MG63 (cell line): ENCODE results near the gene ITPR1. TPM values are rescaled to one million over a fixed set of nuclear protein-coding genes. Genes with fewer than 3 reads are reported as not detected.

Source experiments
- DNase-seq: peaks from one replicate; pipeline ENCODE4 v3.0.0-alpha.2; 2020
- H3K27me3 ChIP-seq: fragments of 250-450 bp; sonication (Bioruptor Pico); 2 replicates; pipeline ENCODE4 v1.5.1; 2020; ENCODE audit warnings: mild to moderate bottlenecking, moderate library complexity
- H3K36me3 ChIP-seq: fragments of 250-450 bp; sonication (Bioruptor Pico); 2 replicates; pipeline ENCODE4 v1.5.1; 2020; ENCODE audit warnings: mild to moderate bottlenecking, moderate library complexity
- H3K4me3 ChIP-seq: fragments of 250-450 bp; sonication (Bioruptor Pico); 2 replicates; pipeline ENCODE4 v1.5.1; 2020; ENCODE audit warnings: mild to moderate bottlenecking, moderate library complexity
- H3K9me3 ChIP-seq: fragments of 250-450 bp; sonication (Bioruptor Pico); 2 replicates; pipeline ENCODE4 v1.5.1; 2020; ENCODE audit warnings: mild to moderate bottlenecking, moderate library complexity
- total RNA-seq: library from RNA; depleted of rRNA; stranded (reverse); fragments of >200 nt; shearing (Covaris generic); gene quantifications from 2 replicates; pipeline ENCODE4 v1.2.3, GENCODE V29; 2014; ENCODE audit warnings: low replicate concordance

Gene ITPR1
- total RNA-seq, 1 experiment from 2014 or later: 1.7 TPM

DNA sequence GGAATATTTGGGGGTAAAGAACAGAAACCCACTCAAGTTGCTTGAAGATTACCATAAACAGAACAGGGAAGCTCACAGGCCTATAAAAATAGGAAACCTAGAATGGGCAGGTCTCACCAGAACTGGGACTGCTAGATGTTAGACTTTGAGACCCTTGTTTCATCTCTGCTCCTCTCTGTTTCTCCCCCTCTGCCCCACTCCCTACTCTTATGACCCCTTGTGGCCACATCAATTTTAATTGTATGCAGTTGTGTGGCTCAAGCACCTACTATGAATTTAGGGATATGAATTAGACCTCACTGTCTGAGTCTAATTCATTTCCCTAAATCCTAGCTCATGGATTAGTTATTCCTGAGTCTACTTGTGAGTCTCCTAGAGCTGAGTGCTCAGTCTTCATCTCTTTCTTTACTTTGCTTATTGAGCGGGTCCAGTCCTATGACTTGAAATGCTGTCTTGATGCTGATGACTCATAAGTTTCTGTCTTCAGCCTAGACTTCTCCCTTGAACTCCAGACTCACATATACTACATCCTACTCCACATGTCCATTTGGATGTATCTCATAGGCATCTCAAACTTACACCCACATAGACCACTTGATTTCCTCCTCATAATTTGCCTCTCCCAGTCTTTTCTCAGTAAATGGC lies 78.7 kb downstream of the ITPR1 start:
- no peak for DNase-seq

DNA sequence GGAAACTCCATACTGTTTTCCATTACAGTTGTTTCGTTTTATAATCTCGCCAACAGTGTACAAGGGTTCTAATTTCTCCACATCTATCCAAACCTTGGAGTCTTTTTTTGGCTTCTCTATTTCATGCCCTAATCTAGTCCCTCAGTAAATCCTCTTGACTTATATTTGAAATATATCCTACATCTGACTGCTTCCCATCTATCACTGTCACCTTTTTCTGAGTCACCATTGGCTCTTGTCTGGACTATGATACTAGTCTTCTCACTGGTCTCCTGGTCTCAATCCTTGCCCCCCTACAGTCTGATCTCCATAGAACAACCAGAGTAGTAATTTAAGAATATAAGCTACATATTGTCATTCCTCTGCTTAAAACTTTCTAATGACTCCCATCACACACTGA lies 80.0 kb downstream of the ITPR1 start:
- H3K27me3 ChIP-seq: no peaks in the 10 kb centered on the region
- no peaks in the 10 kb centered on the region for H3K9me3 ChIP-seq
- H3K36me3 ChIP-seq: no peaks in the 10 kb centered on the region
- no peak for DNase-seq
- no peak overlapping the region for H3K4me3 ChIP-seq

More for the DNA sequence above, 78.7 kb downstream of the ITPR1 start:
- H3K9me3 ChIP-seq: no peaks in the 10 kb centered on the region
- H3K4me3 ChIP-seq: no peak overlapping the region
- no peaks in the 10 kb centered on the region for H3K27me3 ChIP-seq
- no peaks in the 10 kb centered on the region for H3K36me3 ChIP-seq

DNA sequence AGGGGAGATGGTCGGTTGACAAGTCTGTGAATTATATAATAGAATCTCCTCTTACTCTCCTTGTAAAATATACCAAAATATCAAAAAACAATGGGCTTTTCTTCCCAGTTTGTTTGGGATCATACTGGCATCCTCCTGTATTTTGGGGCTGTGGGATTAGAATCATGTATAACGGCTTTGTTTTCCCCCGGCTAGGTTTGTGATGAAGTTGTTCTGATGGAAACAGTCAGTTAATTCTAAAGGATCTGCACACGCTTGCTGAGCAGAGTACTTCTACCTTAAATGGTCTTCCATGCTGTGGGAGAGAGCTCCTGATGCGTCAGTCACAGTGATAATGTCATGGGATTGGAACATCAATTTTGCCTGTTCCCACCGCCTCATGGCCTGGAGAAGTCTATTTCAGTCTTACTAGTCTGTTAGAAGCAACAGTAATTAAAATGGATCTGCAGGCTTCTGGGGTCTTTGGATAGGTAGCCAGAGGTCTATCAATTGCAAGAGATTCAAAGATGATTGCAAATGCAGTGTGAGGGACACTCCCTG lies 81.3 kb downstream of the ITPR1 start:
- H3K36me3 ChIP-seq: no peaks in the 10 kb centered on the region
- no peaks in the 10 kb centered on the region for H3K27me3 ChIP-seq
- no peak for DNase-seq
- H3K9me3 ChIP-seq: no peaks in the 10 kb centered on the region
- H3K4me3 ChIP-seq: no peak overlapping the region

DNA sequence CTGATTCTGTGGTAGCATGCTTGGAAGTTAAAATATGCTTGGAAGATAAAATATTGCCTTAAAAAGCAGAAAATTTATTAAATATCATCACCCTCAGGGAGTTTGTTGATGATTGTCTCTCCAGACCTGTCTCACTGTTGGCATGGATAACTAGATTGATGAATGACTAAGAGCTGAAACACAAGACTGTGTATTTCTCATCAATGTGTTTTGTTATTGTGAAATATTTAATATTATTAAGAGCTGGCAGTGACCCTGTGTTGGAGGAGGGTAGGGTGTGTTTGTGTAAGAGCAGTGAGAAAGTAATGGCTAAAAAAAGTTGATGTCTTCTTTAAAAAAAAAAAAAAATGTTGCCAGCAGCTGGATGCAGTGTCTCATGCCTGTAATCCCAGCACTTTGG lies 82.2 kb downstream of the ITPR1 start:
- DNase-seq: no peak
- Histone ChIP-seq H3K9me3 (no peaks in the 10 kb centered on the region), H3K36me3 (no peaks in the 10 kb centered on the region), H3K27me3 (no peaks in the 10 kb centered on the region), H3K4me3 (no peak overlapping the region)

DNA sequence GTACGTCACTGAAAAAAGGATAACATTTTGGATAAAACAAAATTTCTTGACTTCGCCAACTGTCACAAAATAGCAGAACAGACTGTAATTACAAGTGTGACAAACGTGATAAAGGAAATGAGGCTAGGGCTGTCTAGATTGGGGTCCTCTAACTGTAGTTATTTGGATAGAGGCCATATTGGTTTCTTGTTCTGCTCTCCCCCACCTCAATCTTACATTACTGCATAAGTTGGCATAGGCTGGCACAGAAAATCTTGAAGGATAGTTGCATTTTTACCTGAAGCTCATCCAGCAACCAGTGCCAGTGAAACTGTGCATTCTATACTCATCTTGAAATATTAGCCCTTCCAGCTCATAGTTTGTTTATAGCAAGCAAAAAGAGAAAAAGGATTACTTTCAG lies 84.6 kb downstream of the ITPR1 start:
- no peaks in the 10 kb centered on the region for H3K36me3 ChIP-seq
- no peaks in the 10 kb centered on the region for H3K9me3 ChIP-seq
- no peaks in the 10 kb centered on the region for H3K27me3 ChIP-seq
- DNase-seq: no peak
- H3K4me3 ChIP-seq: no peak overlapping the region

DNA sequence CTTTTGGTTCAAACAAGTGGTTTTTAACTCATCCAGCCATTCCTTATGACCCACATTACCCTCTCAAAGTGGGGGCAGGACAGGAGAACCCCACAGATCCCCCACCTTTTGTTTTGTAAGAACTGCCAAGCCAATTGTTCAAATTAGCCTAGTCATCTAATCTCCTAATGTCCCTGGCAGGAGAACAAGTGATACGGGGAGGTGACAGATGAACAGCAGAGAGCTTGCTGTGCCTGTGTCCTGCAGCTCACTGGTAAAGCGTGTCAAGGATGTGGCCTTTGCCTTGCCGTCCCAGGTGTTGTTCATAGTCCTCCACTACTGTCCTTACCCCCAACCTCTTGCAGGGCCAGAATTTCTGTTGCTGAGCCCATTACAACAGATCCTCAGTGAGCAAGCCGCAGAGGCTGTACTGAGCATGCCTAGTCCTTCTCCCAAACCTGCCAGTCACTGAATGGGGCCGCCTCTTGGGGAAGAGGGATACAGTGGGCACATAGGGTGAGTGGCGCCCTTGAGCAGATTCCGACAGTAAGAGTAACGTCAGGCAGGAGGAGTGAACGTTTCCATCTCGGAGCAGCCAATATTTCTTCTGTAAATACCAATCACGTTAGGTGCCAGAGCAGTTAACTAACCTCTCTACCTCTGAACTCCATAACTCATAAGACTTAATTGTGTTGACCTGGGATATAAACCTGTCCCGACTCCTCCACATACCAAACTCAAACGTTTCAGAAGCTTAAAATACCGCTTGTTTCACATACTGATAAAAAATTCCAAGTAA lies 87.4 kb downstream of the ITPR1 start:
- Histone ChIP-seq H3K27me3 (no peaks in the 10 kb centered on the region), H3K4me3 (no peak overlapping the region), H3K9me3 (no peaks in the 10 kb centered on the region), H3K36me3 (no peaks in the 10 kb centered on the region)
- DNase-seq: no peak

DNA sequence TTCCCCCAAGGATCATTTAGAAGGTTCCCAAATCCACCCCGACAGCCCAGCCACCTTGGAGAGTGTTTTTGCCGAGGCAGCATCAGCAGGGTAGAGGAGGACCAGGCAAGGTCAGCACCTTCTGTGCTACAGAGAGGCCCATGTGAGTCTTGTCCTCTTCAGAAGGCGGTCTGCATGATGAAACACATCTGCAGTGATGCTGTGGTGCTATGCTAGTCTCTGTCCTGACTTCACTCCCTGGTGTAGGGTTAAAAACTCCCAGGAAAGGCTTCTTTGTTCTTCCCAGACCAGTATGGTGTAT lies 87.9 kb downstream of the ITPR1 start:
- H3K36me3 ChIP-seq: no peaks in the 10 kb centered on the region
- H3K4me3 ChIP-seq: no peak overlapping the region
- no peak for DNase-seq
- H3K27me3 ChIP-seq: no peaks in the 10 kb centered on the region
- H3K9me3 ChIP-seq: no peaks in the 10 kb centered on the region

DNA sequence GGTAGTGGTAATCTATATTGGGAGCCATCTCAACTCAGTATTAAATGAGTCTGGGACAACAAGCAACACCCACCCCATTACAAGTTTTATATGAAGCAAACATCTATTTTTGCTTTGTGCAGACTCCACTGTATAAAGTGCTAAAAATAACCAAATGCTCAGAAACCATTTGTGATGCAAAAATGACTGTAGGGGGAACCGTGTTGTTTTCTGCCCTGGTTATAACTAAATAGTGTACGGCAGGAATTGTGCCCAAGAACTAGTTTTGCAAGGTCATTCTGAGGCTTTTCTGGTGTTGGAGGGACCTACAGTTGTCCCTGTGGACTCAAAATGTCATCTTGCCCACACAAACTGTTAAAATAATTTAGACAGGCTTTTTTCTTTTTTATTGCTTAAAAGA lies 88.3 kb downstream of the ITPR1 start:
- no peaks in the 10 kb centered on the region for H3K36me3 ChIP-seq
- no peaks in the 10 kb centered on the region for H3K9me3 ChIP-seq
- DNase-seq: no peak
- no peak overlapping the region for H3K4me3 ChIP-seq
- H3K27me3 ChIP-seq: no peaks in the 10 kb centered on the region

DNA sequence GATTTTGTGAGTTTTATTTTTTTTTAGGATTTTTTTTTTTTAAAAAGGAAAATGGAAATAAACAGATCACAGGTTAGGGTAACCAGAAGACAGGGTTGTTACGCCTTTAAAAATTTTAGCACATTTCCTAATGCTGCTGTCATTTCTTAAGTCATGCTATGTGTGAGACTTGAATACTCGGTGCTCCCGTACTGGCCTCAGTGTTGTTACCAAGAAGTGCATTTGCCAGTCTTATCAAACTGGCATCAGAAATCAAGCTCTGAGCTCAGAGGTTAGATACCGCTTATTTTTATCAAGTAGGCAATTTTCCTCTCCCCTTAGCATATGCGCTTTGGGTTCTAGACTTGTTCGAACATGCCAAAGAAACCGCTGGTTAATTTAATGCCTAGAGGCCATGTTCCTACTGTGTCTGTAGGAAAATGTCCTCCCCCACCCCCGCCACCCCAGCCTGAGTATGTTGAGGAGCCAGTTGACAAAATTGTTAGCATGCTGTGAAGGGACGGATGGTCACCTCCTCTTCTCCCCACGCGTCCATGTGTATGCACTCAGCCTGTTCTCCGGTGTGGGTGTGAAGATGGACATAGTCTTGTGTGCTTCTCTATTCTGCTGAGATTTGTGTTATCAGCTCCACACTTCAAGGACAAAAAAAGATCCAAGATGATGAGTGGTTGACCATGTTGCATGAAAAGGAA lies 88.9 kb downstream of the ITPR1 start:
- no peak overlapping the region for H3K4me3 ChIP-seq
- no peaks in the 10 kb centered on the region for H3K9me3 ChIP-seq
- H3K27me3 ChIP-seq: no peaks in the 10 kb centered on the region
- no peak for DNase-seq
- no peaks in the 10 kb centered on the region for H3K36me3 ChIP-seq

DNA sequence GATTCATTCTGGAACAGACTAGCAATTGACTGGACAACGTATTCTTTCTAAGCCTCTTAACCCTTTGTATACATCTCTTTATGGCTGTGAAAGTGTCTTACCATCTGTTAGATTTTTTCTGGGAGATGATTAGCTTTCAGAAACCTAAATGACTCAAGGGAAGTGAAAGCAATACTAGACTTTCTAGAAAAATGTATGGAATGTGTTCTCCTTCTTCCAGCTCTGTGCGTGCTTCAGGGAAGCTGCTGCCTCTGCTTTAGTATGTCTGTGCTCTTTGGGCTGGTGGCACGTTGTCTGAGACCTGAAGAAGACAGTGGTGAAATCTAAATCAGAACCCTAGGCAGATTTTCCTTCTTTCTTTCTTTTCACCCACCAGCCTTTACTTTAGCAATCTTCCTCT lies 89.5 kb downstream of the ITPR1 start:
- H3K36me3 ChIP-seq: no peaks in the 10 kb centered on the region
- H3K4me3 ChIP-seq: no peak overlapping the region
- DNase-seq: no peak

DNA sequence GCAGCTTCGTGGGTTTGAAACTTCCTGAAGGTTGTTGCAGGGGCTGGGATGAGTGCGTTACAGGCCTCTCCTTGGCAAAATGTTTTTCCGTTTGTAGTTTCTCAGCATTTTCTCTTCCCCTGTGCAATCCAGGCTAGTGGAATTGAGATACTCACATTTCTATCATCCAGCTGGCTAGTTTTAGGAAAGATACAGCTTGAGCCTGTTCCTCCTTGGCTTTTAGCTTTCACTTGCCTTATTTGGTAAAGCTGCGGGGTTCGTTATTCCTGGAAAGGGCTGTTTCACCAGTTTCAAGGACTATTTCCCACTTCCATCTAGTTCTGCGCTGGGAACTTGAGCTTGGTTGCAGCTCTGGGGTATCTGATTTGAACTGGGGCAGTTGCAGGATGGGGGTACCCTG lies 90.3 kb downstream of the ITPR1 start:
- no peaks in the 10 kb centered on the region for H3K36me3 ChIP-seq
- DNase-seq: no peak
- H3K27me3 ChIP-seq: no peaks in the 10 kb centered on the region
- no peaks in the 10 kb centered on the region for H3K9me3 ChIP-seq
- no peak overlapping the region for H3K4me3 ChIP-seq

More for the DNA sequence above, 89.5 kb downstream of the ITPR1 start:
- H3K9me3 ChIP-seq: no peaks in the 10 kb centered on the region
- H3K27me3 ChIP-seq: no peaks in the 10 kb centered on the region

DNA sequence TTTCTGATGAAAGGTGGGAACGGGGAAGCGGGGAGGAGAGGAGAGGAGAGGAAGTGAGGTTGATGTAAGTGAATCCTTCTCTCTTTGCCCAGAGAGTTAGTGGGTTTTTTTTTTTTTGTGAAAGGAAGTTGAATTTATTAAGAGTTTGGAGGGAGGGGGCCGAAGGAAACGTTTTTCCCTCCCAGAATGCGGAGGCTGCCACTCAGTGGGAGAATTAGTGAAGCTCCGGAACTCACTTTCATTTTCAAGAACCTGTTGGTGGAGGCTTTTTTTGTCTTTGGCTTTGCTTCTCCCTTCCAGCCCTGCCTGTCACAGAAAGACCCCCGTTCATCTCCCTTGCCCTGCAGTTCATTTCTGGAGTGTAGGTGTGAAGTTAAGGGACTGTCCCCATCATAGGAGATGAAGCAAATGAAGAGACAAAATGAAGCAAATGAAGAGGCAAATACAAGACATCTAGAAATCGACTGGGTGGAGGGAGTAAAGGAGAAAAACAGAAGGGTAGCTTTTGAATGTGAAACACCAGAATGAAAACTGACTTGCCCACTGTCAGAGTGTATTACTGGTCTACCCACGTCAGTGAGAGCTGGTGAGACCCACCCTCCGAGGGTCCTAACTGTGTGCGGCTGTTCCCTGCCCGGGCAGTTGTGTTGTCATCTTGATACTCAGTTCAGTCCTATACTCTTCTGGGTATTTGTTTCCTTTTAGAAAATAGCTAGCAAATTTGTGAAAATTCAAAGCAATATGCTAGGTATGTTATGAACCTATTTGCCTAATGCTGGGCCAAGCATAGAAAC lies 91.5 kb downstream of the ITPR1 start:
- Histone ChIP-seq H3K27me3 (no peaks in the 10 kb centered on the region), H3K9me3 (no peaks in the 10 kb centered on the region)
- peak; percentile 16 for DNase-seq

DNA sequence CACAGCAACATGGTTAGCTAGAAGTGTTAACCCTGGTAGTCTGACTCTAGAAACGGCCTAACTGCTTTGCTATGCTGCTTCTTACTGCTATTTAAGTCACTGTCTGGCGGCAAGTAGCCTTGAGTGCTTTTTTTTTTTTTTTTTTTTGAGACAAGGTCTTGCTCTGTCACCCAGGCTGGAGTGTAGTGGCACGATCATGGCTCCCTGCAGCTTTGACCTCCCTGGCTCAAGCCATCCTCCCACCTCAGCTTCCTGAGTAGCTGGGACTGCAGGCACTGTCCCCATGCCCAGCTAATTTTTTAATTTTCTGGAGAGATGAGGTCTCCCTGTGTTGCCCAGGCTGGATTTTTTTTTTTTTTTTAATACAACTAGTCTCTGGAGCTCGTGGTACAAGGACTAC lies 93.2 kb downstream of the ITPR1 start:
- no peaks in the 10 kb centered on the region for H3K9me3 ChIP-seq
- H3K27me3 ChIP-seq: no peaks in the 10 kb centered on the region
- no peaks in the 10 kb centered on the region for H3K36me3 ChIP-seq
- no peak for DNase-seq
- H3K4me3 ChIP-seq: no peak overlapping the region

More for the DNA sequence above, 91.5 kb downstream of the ITPR1 start:
- Histone ChIP-seq H3K36me3 (no peaks in the 10 kb centered on the region), H3K4me3 (peak overlapping the region; percentile 36)

DNA sequence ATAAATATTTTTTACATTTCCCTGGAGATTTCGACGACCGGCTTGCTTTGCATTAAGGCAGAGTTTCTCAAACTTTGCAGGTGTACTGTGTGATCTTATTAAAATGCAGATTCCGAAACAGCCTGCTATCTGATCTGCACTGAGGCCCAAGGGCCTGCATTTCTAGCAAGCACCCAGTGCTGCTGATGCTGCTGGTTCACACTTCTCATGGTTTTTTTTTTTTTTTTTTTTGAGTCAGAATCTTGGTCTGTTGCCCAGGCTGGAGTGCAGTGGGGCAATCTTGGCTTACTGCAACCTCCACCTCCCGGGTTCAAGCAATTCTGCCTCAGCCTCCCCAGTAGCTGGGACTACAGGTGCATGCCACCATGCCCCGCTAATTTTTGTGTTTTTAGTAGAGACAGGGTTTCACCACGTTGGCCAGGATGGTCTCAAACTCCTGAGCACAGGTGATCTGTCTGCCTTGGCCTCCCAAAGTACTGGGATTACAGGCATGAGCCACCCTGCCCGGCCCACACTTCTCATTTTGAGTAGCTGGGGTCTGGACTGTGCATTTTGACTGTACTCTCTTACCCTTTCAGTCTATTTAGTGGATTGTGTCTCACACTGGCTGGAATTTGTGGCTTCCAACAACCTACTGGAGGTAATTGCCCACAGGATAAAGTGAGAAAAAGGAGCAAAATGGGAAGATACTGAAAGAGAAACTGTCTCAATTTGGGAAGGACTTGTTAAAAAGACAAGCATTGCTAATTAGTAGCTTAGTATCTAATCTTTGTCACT lies 94.1 kb downstream of the ITPR1 start:
- Histone ChIP-seq H3K27me3 (no peaks in the 10 kb centered on the region), H3K36me3 (no peaks in the 10 kb centered on the region), H3K4me3 (no peak overlapping the region), H3K9me3 (no peaks in the 10 kb centered on the region)
- DNase-seq: no peak

DNA sequence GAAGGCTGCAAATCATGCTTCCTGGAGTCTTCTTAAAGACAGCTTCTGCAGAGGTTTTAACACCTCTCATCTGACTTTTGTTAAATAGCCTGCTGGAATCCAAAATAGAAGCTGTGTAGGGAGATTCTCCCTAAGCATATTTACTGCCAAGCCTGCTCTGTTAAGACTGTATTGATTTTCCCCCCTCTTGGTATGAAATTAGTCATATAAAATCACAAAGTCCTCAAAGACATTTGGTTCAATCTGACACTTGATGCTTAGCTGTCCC lies 94.6 kb downstream of the ITPR1 start:
- Histone ChIP-seq H3K4me3 (no peak overlapping the region), H3K36me3 (no peaks in the 10 kb centered on the region), H3K9me3 (no peaks in the 10 kb centered on the region), H3K27me3 (no peaks in the 10 kb centered on the region)
- no peak for DNase-seq

DNA sequence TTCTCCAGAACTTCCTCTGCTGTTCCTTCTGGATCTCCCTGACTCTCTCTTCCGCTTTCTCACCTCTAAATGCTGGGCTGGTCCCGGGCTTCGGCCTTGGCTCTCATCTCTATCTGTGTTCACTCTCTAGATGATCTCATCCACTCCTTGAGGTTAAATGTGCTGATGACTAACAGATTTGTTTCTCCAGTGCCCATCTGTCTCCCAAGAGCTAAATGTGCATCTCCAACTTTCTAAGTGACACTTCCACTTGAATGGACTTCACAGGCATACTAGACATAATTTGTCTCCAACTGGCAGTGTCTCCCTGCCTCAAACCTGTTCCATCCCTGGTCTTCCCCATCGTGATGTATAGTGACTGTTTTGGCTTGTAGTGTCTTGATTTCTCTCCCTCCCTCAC lies 95.3 kb downstream of the ITPR1 start:
- peak; percentile 62 for DNase-seq

More for the DNA sequence above, 95.3 kb downstream of the ITPR1 start:
- Histone ChIP-seq H3K27me3 (no peaks in the 10 kb centered on the region), H3K9me3 (no peaks in the 10 kb centered on the region), H3K36me3 (no peaks in the 10 kb centered on the region), H3K4me3 (no peak overlapping the region)
